OCI-LY1 (cell line): ENCODE measurements around the gene HDAC7.

Experiments
- H2AFZ ChIP-seq: fragments of 200-600 bp; sonication (generic), shearing (Covaris generic); 2 replicates; pipeline ENCODE4 v1.6.0; 2014; ENCODE audit warnings: antibody characterized with exemption, mild to moderate bottlenecking, low read length
- H3F3A ChIP-seq: fragments of 200-600 bp; sonication (generic), shearing (Covaris generic); 2 replicates; pipeline ENCODE4 v1.6.0; 2014; ENCODE audit warnings: mild to moderate bottlenecking, antibody characterized with exemption, low read length, moderate library complexity; ENCODE audit not compliant: insufficient read depth
- H3K27ac ChIP-seq: fragments of 200-600 bp; sonication (generic); 2 replicates; pipeline ENCODE4 v1.5.1; 2014; ENCODE audit warnings: low read length, mixed run types, mild to moderate bottlenecking, low read depth; ENCODE audit not compliant: poor library complexity, severe bottlenecking
- H3K27me3 ChIP-seq: fragments of 200-600 bp; sonication (generic); 2 replicates; pipeline ENCODE4 v1.6.0; 2014; ENCODE audit warnings: antibody characterized with exemption, mild to moderate bottlenecking, low read length, moderate library complexity; ENCODE audit not compliant: insufficient read depth
- H3K36me3 ChIP-seq: fragments of 200-600 bp; sonication (generic); 2 replicates; pipeline ENCODE4 v1.6.1; 2014; ENCODE audit warnings: mild to moderate bottlenecking, antibody characterized with exemption, low read length, moderate library complexity, mixed read lengths; ENCODE audit not compliant: insufficient read depth
- H3K4me1 ChIP-seq: fragments of 200-600 bp; sonication (generic); 2 replicates; pipeline ENCODE4 v1.5.1; 2014; ENCODE audit warnings: mild to moderate bottlenecking, low read length, moderate library complexity; ENCODE audit not compliant: insufficient read depth, severe bottlenecking
- H3K4me2 ChIP-seq: fragments of 200-600 bp; sonication (generic), shearing (Covaris generic); 2 replicates; pipeline ENCODE4 v1.6.1; 2014; ENCODE audit warnings: low read length
- H3K4me3 ChIP-seq: fragments of 200-600 bp; sonication (generic); 2 replicates; pipeline ENCODE4 v1.5.1; 2014; ENCODE audit warnings: low read length, low read depth, mild to moderate bottlenecking, mixed read lengths; ENCODE audit not compliant: poor library complexity, severe bottlenecking
- H3K79me2 ChIP-seq: fragments of 200-600 bp; shearing (Covaris generic); 2 replicates; pipeline ENCODE4 v1.6.1; 2016; ENCODE audit warnings: mixed run types, low read length, mixed read lengths; ENCODE audit not compliant: insufficient read depth
- H3K9ac ChIP-seq: fragments of 200-600 bp; sonication (generic), shearing (Covaris generic); 2 replicates; pipeline ENCODE4 v1.6.1; 2014; ENCODE audit warnings: mild to moderate bottlenecking, low read length, mixed read lengths
- H3K9me2 ChIP-seq: fragments of 200-600 bp; sonication (generic), shearing (Covaris generic); 2 replicates; pipeline ENCODE4 v1.6.1; 2014; ENCODE audit warnings: low read depth, mild to moderate bottlenecking, low read length, mixed read lengths
- H3K9me3 ChIP-seq: fragments of 200-600 bp; shearing (Covaris generic); 2 replicates; pipeline ENCODE4 v1.6.1; 2014; ENCODE audit warnings: low read length, mixed read lengths
- H4K20me1 ChIP-seq: fragments of 200-600 bp; sonication (generic), shearing (Covaris generic); 2 replicates; pipeline ENCODE4 v1.6.0; 2016; ENCODE audit warnings: mild to moderate bottlenecking, low read length; ENCODE audit not compliant: insufficient read depth
- CTCF ChIP-seq: fragments of 200-600 bp; sonication (generic), shearing (Covaris generic); IDR thresholded peaks from 2 replicates; pipeline ENCODE4 v1.5.1; 2017; ENCODE audit warnings: mild to moderate bottlenecking, antibody characterized with exemption, low read length, moderate library complexity, mixed read lengths
- EZH2 ChIP-seq: fragments of 200-600 bp; sonication (generic), shearing (Covaris generic); IDR thresholded peaks from 2 replicates; pipeline ENCODE4 v1.8.0; 2017; ENCODE audit warnings: borderline replicate concordance, mixed run types, mild to moderate bottlenecking, antibody characterized with exemption, low read length, moderate library complexity, mixed read lengths

The HDAC7 gene

GRCh38 chr12:47802312-47802711 lies 17.4 kb downstream of the HDAC7 start:
- Histone ChIP-seq H3K27ac (peak overlapping the region; percentile 65), H3K9me2 (no peaks in the 10 kb centered on the region), H3K4me3 (no peak overlapping the region), H4K20me1 (no peaks in the 10 kb centered on the region), H3K9me3 (no peaks in the 10 kb centered on the region), H3K4me1 (peaks cover 71% of the 10 kb centered on the region), H3K9ac (peak overlapping the region; percentile 9; the same call in 1 of the 2 replicates), H3K79me2 (0 out of 2 replicates have a peak, but pooled peaks cover 8% of the 10 kb centered on the region), H2AFZ (no peak overlapping the region), H3K36me3 (peaks cover 52% of the 10 kb centered on the region), H3K27me3 (no peaks in the 10 kb centered on the region), H3K4me2 (no peak overlapping the region; the same call in 1 of the 2 replicates), H3F3A (no peaks in the 10 kb centered on the region)
- TF ChIP-seq EZH2 (no peak), CTCF (peak; percentile 49; the same call in 1 of the 2 replicates)

- Histone ChIP-seq H3K4me1 (peaks cover 67% of the 10 kb centered on the region), H3K9me3 (no peaks in the 10 kb centered on the region), H2AFZ (no peak overlapping the region), H3F3A (no peaks in the 10 kb centered on the region), H3K27me3 (no peaks in the 10 kb centered on the region), H3K9ac (no peak overlapping the region; the same call in 1 of the 2 replicates), H3K36me3 (peaks cover 53% of the 10 kb centered on the region), H4K20me1 (no peaks in the 10 kb centered on the region), H3K79me2 (0 out of 2 replicates have a peak, but pooled peaks cover 8% of the 10 kb centered on the region), H3K9me2 (no peaks in the 10 kb centered on the region), H3K4me2 (no peak overlapping the region; the same call in 1 of the 2 replicates), H3K4me3 (no peak overlapping the region), H3K27ac (peak overlapping the region; percentile 65)
- TF ChIP-seq EZH2: no peak
- TF ChIP-seq CTCF: no peak
Observed at GRCh38 chr12:47801904-47802246, 17.8 kb downstream of the HDAC7 start.

GRCh38 chr12:47801170-47801903 lies 18.4 kb downstream of the HDAC7 start:
- H3K36me3 ChIP-seq: peaks cover 56% of the 10 kb centered on the region
- H3K4me2 ChIP-seq: no peak overlapping the region; the same call in 1 of the 2 replicates
- TF ChIP-seq CTCF (no peak), EZH2 (no peak)
- H3K27me3 ChIP-seq: no peaks in the 10 kb centered on the region
- no peaks in the 10 kb centered on the region for H3K9me3 ChIP-seq
- no peak overlapping the region for H3K4me3 ChIP-seq
- H4K20me1 ChIP-seq: no peaks in the 10 kb centered on the region
- peak overlapping the region; percentile 65 for H3K27ac ChIP-seq
- H3F3A ChIP-seq: no peaks in the 10 kb centered on the region
- peaks cover 61% of the 10 kb centered on the region for H3K4me1 ChIP-seq
- H3K9ac ChIP-seq: no peak overlapping the region
- H3K9me2 ChIP-seq: no peaks in the 10 kb centered on the region
- H3K79me2 ChIP-seq: 0 out of 2 replicates have a peak, but pooled peaks cover 8% of the 10 kb centered on the region
- no peak overlapping the region for H2AFZ ChIP-seq
